HepG2 (cell line): ENCODE results near the gene VASN. TPM values are rescaled to one million over a fixed set of nuclear protein-coding genes. Genes with fewer than 3 reads are reported as not detected.

Experiments
- ATM ChIP-seq: fragments of 450-650 bp; IDR thresholded peaks from 2 replicates; pipeline ENCODE4 v1.7.1; 2017; ENCODE audit warnings: mild to moderate bottlenecking, borderline replicate concordance
- CENPT ChIP-seq: sonication (generic); formaldehyde crosslinking; IDR thresholded peaks from 2 replicates; pipeline ENCODE4 v1.8.0; 2022; ENCODE audit warnings: low read depth, mild to moderate bottlenecking, moderate library complexity, missing genetic modification reagents
- FIP1L1 ChIP-seq: fragments of 200-400 bp; formaldehyde crosslinking; IDR thresholded peaks from 2 replicates; pipeline ENCODE4 v1.6.1; 2018; ENCODE audit warnings: low read depth, mild to moderate bottlenecking, low read length, moderate library complexity, borderline replicate concordance; ENCODE audit not compliant: insufficient read depth
- FOXM1 ChIP-seq: sonication (generic); formaldehyde crosslinking; IDR thresholded peaks from 2 replicates; pipeline ENCODE4 v1.5.0; 2020; ENCODE audit warnings: missing genetic modification reagents
- MAF1 ChIP-seq: sonication (generic); formaldehyde crosslinking; IDR thresholded peaks from 2 replicates; pipeline ENCODE4 v1.5.0; 2020; ENCODE audit warnings: missing genetic modification reagents, borderline replicate concordance
- MYNN ChIP-seq: sonication (generic); formaldehyde crosslinking; IDR thresholded peaks from 2 replicates; pipeline ENCODE4 v1.4.0; 2020; ENCODE audit warnings: mild to moderate bottlenecking, low read depth, missing genetic modification reagents
- SATB2 ChIP-seq: sonication (generic); formaldehyde crosslinking; IDR thresholded peaks from 2 replicates; pipeline ENCODE4 v1.5.0; 2020; ENCODE audit warnings: missing genetic modification reagents
- ZNF331 ChIP-seq: sonication (generic); formaldehyde crosslinking; IDR thresholded peaks from 2 replicates; pipeline ENCODE4 v1.4.0; 2020; ENCODE audit warnings: missing genetic modification reagents
- ZNF33B ChIP-seq: sonication (generic); formaldehyde crosslinking; IDR thresholded peaks from 2 replicates; pipeline ENCODE4 v1.5.1; 2020; ENCODE audit warnings: mild to moderate bottlenecking, missing genetic modification reagents
- ZNF34 ChIP-seq: sonication (generic); formaldehyde crosslinking; IDR thresholded peaks from 2 replicates; pipeline ENCODE4 v1.4.0; 2020; ENCODE audit warnings: mild to moderate bottlenecking, missing genetic modification reagents, borderline replicate concordance
- ZNF629 ChIP-seq: sonication (generic); formaldehyde crosslinking; conservative IDR thresholded peaks from 2 replicates; pipeline ENCODE4 v1.5.0; 2020; ENCODE audit warnings: missing genetic modification reagents
- ZNF788 ChIP-seq: sonication (generic); formaldehyde crosslinking; IDR thresholded peaks from 2 replicates; pipeline ENCODE4 v1.5.0; 2020; ENCODE audit warnings: mild to moderate bottlenecking, missing genetic modification reagents, borderline replicate concordance
- polyA plus RNA-seq, 8 experiments: library from polyadenylated mRNA; depleted of rRNA in 3 of 8; stranded (reverse) in 7 of 8; unstranded in 1 of 8; fragments of >200 nt; fragmentation: Illumina TruSeq in 4 of 8; extraction: Trizol in 4 of 8; gene quantifications; 2 replicates each; pipeline versions ENCODE4 v1.2.1 to v1.2.3, GENCODE V29; 2011 to 2016; ENCODE audit warnings: low read depth in 4 of 8, missing spikeins in 1 of 8, mixed read lengths in 1 of 8; ENCODE audit not compliant: insufficient read depth in 1 of 8
- total RNA-seq, 5 experiments: library from RNA; depleted of rRNA; stranded (reverse); fragments of >200 nt; fragmentation: Illumina TruSeq; extraction: Trizol; gene quantifications; 2 replicates each; pipeline ENCODE4 v1.2.3, GENCODE V29; 2016; ENCODE audit warnings: low read depth in 1 of 5
- TF ChIP-seq, protein P1 (sequence below), 2 experiments: sonication (generic) in 1 of 2; formaldehyde crosslinking in 1 of 2; IDR thresholded peaks; 2 replicates each; pipeline versions ENCODE4 v1.6.1 to v1.9.0; 2014 to 2022; ENCODE audit warnings: antibody characterized with exemption in 1 of 2, borderline replicate concordance in 1 of 2, inconsistent platforms in 1 of 2, low read depth in 1 of 2, missing genetic modification reagents in 1 of 2
- TF ChIP-seq, protein P2 (sequence below): sonication (generic); formaldehyde crosslinking; IDR thresholded peaks from 2 replicates; pipeline ENCODE4 v1.4.0; 2020; ENCODE audit warnings: missing genetic modification reagents, mild to moderate bottlenecking, borderline replicate concordance
- TF ChIP-seq, protein P3 (sequence below): sonication (generic); formaldehyde crosslinking; IDR thresholded peaks from 2 replicates; pipeline ENCODE4 v1.4.0; 2020; ENCODE audit warnings: missing genetic modification reagents

VASN gene
- total and polyA plus RNA-seq, 2 of the 13 experiments (the other 11 are each of a cell fraction or from before 2014, with no cell fraction given) = 8.4 to 18.2 TPM

DNA sequence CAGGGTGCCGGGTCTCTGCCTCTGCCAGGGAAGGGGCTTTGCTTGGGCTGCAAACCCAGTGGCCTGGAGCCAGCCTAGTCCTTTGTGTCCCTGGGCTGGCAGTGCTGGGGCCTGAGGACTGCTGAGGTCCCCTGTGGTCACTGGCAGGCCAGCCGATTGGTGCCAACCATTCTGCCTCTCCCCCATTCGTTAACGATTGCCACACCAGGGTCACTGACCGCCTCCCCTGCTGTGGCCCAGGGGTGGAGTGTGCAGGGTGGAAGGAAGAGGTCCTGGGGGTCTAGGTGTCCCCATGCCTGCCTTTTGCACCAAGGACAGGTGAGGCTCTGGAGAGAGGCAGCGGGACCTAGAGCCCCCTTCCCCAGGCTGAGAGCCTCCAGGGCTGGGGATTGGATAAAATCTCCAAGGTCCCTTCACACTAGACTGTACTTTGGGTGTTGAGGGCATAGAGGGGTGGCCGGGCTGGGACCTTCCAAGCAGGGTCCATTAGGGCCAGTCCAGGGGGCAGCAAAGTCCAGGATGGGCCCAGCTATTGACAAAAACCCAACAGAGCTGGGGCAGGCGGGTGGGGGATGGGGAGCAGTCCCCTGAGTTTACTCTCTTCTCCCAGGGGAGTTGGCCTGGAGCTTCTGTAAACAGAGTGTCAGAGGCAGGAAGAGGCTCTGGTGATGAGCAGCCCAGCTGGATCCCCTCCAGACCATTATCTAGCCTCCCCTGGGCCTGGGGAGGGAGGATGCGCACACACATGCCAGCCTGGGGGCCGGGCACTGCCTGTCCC, 1.1 kb downstream of the VASN start (continued):
- no peak for TF ChIP-seq FOXM1
- TF ChIP-seq, protein P1, sequence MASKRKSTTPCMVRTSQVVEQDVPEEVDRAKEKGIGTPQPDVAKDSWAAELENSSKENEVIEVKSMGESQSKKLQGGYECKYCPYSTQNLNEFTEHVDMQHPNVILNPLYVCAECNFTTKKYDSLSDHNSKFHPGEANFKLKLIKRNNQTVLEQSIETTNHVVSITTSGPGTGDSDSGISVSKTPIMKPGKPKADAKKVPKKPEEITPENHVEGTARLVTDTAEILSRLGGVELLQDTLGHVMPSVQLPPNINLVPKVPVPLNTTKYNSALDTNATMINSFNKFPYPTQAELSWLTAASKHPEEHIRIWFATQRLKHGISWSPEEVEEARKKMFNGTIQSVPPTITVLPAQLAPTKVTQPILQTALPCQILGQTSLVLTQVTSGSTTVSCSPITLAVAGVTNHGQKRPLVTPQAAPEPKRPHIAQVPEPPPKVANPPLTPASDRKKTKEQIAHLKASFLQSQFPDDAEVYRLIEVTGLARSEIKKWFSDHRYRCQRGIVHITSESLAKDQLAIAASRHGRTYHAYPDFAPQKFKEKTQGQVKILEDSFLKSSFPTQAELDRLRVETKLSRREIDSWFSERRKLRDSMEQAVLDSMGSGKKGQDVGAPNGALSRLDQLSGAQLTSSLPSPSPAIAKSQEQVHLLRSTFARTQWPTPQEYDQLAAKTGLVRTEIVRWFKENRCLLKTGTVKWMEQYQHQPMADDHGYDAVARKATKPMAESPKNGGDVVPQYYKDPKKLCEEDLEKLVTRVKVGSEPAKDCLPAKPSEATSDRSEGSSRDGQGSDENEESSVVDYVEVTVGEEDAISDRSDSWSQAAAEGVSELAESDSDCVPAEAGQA (IDR thresholded peaks at IDR 0.05; ENCODE audit: low read depth) = no peak
- TF ChIP-seq, protein P1 (CRISPR knock-in tag; IDR thresholded peaks at IDR 0.05; ENCODE audit: borderline replicate concordance) = no peak
- TF ChIP-seq ATM = no peak
- peak; percentile 50; the same call in 1 of the 2 replicates for TF ChIP-seq ZNF629 (CRISPR knock-in tag)
- no peak for TF ChIP-seq FIP1L1
- TF ChIP-seq ZNF331 (CRISPR knock-in tag) = peak; percentile 29; the same call in 1 of the 2 replicates
- TF ChIP-seq MAF1 (CRISPR knock-in tag) = no peak
- no peak for TF ChIP-seq MYNN (CRISPR knock-in tag)
- no peak for TF ChIP-seq CENPT (CRISPR knock-in tag)
- no peak for TF ChIP-seq SATB2
- peak; percentile 73; the same call in 1 of the 2 replicates for TF ChIP-seq ZNF788 (CRISPR knock-in tag)
- TF ChIP-seq ZNF34 (CRISPR knock-in tag) = no peak
- TF ChIP-seq, protein P2, sequence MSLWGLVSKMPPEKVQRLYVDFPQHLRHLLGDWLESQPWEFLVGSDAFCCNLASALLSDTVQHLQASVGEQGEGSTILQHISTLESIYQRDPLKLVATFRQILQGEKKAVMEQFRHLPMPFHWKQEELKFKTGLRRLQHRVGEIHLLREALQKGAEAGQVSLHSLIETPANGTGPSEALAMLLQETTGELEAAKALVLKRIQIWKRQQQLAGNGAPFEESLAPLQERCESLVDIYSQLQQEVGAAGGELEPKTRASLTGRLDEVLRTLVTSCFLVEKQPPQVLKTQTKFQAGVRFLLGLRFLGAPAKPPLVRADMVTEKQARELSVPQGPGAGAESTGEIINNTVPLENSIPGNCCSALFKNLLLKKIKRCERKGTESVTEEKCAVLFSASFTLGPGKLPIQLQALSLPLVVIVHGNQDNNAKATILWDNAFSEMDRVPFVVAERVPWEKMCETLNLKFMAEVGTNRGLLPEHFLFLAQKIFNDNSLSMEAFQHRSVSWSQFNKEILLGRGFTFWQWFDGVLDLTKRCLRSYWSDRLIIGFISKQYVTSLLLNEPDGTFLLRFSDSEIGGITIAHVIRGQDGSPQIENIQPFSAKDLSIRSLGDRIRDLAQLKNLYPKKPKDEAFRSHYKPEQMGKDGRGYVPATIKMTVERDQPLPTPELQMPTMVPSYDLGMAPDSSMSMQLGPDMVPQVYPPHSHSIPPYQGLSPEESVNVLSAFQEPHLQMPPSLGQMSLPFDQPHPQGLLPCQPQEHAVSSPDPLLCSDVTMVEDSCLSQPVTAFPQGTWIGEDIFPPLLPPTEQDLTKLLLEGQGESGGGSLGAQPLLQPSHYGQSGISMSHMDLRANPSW (CRISPR knock-in tag) = no peak
- TF ChIP-seq, protein P3, sequence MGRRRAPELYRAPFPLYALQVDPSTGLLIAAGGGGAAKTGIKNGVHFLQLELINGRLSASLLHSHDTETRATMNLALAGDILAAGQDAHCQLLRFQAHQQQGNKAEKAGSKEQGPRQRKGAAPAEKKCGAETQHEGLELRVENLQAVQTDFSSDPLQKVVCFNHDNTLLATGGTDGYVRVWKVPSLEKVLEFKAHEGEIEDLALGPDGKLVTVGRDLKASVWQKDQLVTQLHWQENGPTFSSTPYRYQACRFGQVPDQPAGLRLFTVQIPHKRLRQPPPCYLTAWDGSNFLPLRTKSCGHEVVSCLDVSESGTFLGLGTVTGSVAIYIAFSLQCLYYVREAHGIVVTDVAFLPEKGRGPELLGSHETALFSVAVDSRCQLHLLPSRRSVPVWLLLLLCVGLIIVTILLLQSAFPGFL (CRISPR knock-in tag) = no peak
- TF ChIP-seq ZNF33B (CRISPR knock-in tag) = no peak
